ENCODE data around the gene RREB1.

GRCh38 chr6:7230327-7230691 lies 122.5 kb downstream of the RREB1 start:
- TF ChIP-seq CTCF (IDR thresholded peaks at IDR 0.05) (no peak), POLR2A (IDR thresholded peaks at IDR 0.05) (no peak)

All from adrenal gland (tissue), 5 donors.